ENCODE data around the gene ARHGAP29. TPM values are rescaled to one million over a fixed set of nuclear protein-coding genes. Genes with fewer than 3 reads are reported as not detected.
"Not testable (repeated sequence)": the region's sequence is repeated elsewhere in the genome, so short reads cannot be mapped to it uniquely, and the experiment has no call there.

The ARHGAP29 gene
- total RNA-seq, 5 donors from 2014 or later (not counting 1 experiment from before 2014, with no cell fraction given): 0.13 to 0.54 (median 0.18) TPM; not detected in 2

DNA sequence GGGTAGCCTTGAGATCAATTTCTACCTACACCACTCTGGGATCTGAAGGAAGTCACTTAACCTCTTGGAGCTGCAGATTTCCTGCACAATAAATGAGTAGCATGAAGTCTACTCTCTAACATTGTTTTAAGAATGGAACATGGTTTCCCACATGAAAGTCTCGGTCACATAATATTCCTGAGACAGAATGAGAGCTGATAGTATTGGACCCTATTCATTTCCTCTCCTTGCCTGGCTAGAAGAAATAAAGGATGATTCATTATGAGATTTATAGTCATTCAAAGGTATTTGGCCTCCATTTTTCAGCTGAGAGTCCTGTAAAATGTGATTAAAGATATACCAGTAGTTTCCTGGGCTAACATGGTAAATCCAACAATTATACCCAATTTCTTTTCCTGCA is 56.7 kb downstream of the ARHGAP29 start:
- Mint-ChIP-seq H3K27me3 (peaks cover 19 to 23% of the 10 kb centered on the region in 2 donors), H3K4me1 (no peaks in the 10 kb centered on the region), H3K4me3 (no peak overlapping the region), H3K36me3 (no peaks in the 10 kb centered on the region), H3K27ac (no peak overlapping the region), H3K9me3 (no peaks in the 10 kb centered on the region)
- POLR2A ChIA-PET: no interaction called here
- Histone ChIP-seq H3K4me1 (ENCODE audit: control insufficient read depth in 1 of 2, extremely low read depth in 1 of 2, insufficient read depth in 2 of 2, low read length in 2 of 2) (no peaks in the 10 kb centered on the region), H3K4me3 (ENCODE audit: control insufficient read depth in 1 of 2, extremely low read depth in 1 of 2, low read length in 1 of 2) (no peak overlapping the region), H3K27ac (ENCODE audit: low read length) (no peak overlapping the region), H3K27me3 (replicated peaks in 1 of 2; ENCODE audit: control insufficient read depth in 2 of 2, extremely low read depth in 1 of 2, insufficient read depth in 2 of 2, low read length in 1 of 2) (no peaks in the 10 kb centered on the region), H3K36me3 (ENCODE audit: control insufficient read depth in 2 of 2, extremely low read depth in 1 of 2, insufficient read depth in 1 of 2, low read length in 1 of 2) (no peaks in the 10 kb centered on the region), H3K9me3 (no peaks in the 10 kb centered on the region)
- CTCF ChIA-PET: no interaction called here
- no peak for ATAC-seq (replicated peaks in 1 of 4)
- no CpG with 5 or more reads among the region's 1 CpG for WGBS (ENCODE audit: insufficient coverage)
- DNase-seq: no peak

DNA sequence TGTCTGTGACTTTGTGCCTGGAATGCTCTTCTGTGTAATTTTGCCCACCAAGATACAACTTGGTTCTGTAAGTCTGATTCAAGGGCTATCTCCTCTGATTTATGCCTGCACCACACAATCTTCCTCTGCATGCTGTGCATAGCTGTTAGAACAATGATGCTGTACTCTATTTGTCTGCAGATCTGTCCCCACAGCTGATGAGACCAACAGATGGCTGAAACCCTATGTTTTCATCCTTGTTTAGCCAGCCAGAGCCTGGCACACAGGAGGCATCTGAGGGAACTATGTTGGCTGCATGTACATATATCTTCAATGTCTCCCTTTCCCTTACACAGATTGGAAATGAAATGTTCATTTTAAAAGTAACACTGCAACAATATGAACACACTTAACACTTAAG is 58.5 kb downstream of the ARHGAP29 start:
- H3K27me3 ChIP-seq (replicated peaks in 1 of 2; ENCODE audit: control insufficient read depth in 2 of 2, extremely low read depth in 1 of 2, insufficient read depth in 2 of 2, low read length in 1 of 2): no peaks in the 10 kb centered on the region
- POLR2A ChIA-PET: no interaction called here
- no peaks in the 10 kb centered on the region for H3K9me3 ChIP-seq
- DNase-seq: no peak
- no peak for ATAC-seq (replicated peaks in 1 of 4)
- Mint-ChIP-seq H3K4me3 (no peak overlapping the region), H3K9me3 (no peaks in the 10 kb centered on the region), H3K36me3 (no peaks in the 10 kb centered on the region), H3K4me1 (no peaks in the 10 kb centered on the region), H3K27me3 (peaks cover 23 to 27% of the 10 kb centered on the region in 2 donors), H3K27ac (no peak overlapping the region)
- H3K27ac ChIP-seq (ENCODE audit: low read length): no peak overlapping the region
- no peaks in the 10 kb centered on the region for H3K4me1 ChIP-seq (ENCODE audit: control insufficient read depth in 1 of 2, extremely low read depth in 1 of 2, insufficient read depth in 2 of 2, low read length in 2 of 2)
- no peaks in the 10 kb centered on the region for H3K36me3 ChIP-seq (ENCODE audit: control insufficient read depth in 2 of 2, extremely low read depth in 1 of 2, insufficient read depth in 1 of 2, low read length in 1 of 2)
- CTCF ChIA-PET: no interaction called here
- H3K4me3 ChIP-seq (ENCODE audit: control insufficient read depth in 1 of 2, extremely low read depth in 1 of 2, low read length in 1 of 2): no peak overlapping the region

DNA sequence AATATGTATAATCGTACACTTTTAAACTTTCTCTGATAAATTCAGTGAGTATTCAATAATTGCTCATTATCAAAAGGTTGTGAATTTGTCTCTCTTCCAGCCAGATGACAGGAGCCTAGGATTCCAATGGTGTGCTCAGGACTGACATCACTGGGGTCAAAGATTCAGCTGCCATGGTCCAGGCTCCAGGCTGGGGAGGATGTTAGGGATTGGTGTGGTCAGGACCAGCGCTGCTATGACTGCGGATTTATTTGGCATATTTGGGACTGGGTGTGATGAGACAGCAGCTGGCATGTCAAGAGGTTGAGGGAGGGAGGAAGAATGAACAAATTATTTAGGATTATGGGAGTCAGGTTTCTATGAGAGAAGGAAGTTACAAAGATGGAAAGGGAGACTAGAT is 68.3 kb downstream of the ARHGAP29 start:
- CTCF ChIA-PET: no interaction called here
- Mint-ChIP-seq H3K4me3 (no peak overlapping the region), H3K4me1 (no peaks in the 10 kb centered on the region), H3K9me3 (no peaks in the 10 kb centered on the region), H3K36me3 (no peaks in the 10 kb centered on the region), H3K27me3 (peaks cover 8% of the 10 kb centered on the region in 2 donors), H3K27ac (no peak overlapping the region)
- ATAC-seq (replicated peaks in 1 of 4) (no peak), DNase-seq (no peak)
- WGBS (ENCODE audit: insufficient coverage): 80% methylated on average over 1 of the region's 3 CpGs
- H3K4me1 ChIP-seq (ENCODE audit: control insufficient read depth in 1 of 2, extremely low read depth in 1 of 2, insufficient read depth in 2 of 2, low read length in 2 of 2): no peaks in the 10 kb centered on the region
- no peaks in the 10 kb centered on the region for H3K36me3 ChIP-seq (ENCODE audit: control insufficient read depth in 2 of 2, extremely low read depth in 1 of 2, insufficient read depth in 1 of 2, low read length in 1 of 2)
- H3K9me3 ChIP-seq: no peaks in the 10 kb centered on the region
- H3K27me3 ChIP-seq (replicated peaks in 1 of 2; ENCODE audit: control insufficient read depth in 2 of 2, extremely low read depth in 1 of 2, insufficient read depth in 2 of 2, low read length in 1 of 2): peaks cover 0 to 6% of the 10 kb centered on the region in 2 experiments
- POLR2A ChIA-PET: no interaction called here
- no peak overlapping the region for H3K4me3 ChIP-seq (ENCODE audit: control insufficient read depth in 1 of 2, extremely low read depth in 1 of 2, low read length in 1 of 2)
- H3K27ac ChIP-seq (ENCODE audit: low read length): no peak overlapping the region

DNA sequence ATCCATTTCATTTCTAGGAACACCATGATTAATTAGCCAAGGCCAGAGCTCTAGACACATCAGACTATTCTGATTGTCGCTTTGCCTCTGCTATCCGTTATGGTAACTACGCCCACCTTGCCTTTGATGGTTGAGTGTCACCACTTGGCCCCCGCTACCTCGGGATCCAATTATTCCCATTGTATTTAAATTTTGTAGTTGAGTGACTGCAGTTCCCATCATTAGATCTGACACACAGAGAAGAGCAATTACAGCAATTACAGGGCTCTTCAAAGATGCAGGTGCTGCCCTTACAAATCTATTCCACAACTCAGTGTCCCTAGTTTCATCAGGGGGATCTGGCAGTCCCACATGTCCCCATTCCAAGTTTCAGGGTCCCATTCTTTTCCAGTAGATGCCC is 71.5 kb downstream of the ARHGAP29 start:
- H3K27me3 Mint-ChIP-seq: peaks cover 10 to 15% of the 10 kb centered on the region in 2 donors

DNA sequence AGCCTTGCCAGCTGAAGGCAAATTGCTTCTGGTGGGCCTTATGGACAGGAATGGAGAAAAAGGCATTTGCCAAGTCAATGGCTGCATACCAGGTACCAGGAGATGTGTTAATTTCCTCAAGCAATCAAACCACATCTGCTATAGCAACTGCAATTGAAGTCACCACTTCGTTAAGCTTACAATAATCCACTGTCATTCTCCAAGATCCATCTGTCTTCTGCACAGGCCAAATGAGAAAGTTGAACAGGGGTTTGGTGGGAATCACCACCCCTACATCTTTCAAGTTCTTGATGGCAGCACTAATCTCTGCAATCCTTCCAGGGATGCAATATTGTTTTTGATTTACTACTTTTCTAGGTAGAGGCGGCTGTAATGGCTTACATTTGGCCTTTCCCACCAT is 72.5 kb downstream of the ARHGAP29 start:
- not testable (repeated sequence) for H3K27ac Mint-ChIP-seq
- WGBS (ENCODE audit: insufficient coverage): no CpG with 5 or more reads among the region's 2 CpGs

More for the DNA sequence above, 71.5 kb downstream of the ARHGAP29 start:
- Mint-ChIP-seq H3K36me3 (no peaks in the 10 kb centered on the region), H3K27ac (no peak overlapping the region), H3K4me1 (no peaks in the 10 kb centered on the region), H3K4me3 (no peak overlapping the region), H3K9me3 (no peaks in the 10 kb centered on the region)
- ATAC-seq (replicated peaks in 1 of 4): no peak
- Histone ChIP-seq H3K4me1 (ENCODE audit: control insufficient read depth in 1 of 2, extremely low read depth in 1 of 2, insufficient read depth in 2 of 2, low read length in 2 of 2) (no peaks in the 10 kb centered on the region), H3K27ac (ENCODE audit: low read length) (no peak overlapping the region), H3K36me3 (ENCODE audit: control insufficient read depth in 2 of 2, extremely low read depth in 1 of 2, insufficient read depth in 1 of 2, low read length in 1 of 2) (no peaks in the 10 kb centered on the region), H3K27me3 (replicated peaks in 1 of 2; ENCODE audit: control insufficient read depth in 2 of 2, extremely low read depth in 1 of 2, insufficient read depth in 2 of 2, low read length in 1 of 2) (peaks cover 0 to 6% of the 10 kb centered on the region in 2 experiments), H3K4me3 (ENCODE audit: control insufficient read depth in 1 of 2, extremely low read depth in 1 of 2, low read length in 1 of 2) (no peak overlapping the region), H3K9me3 (no peaks in the 10 kb centered on the region)
- CTCF ChIA-PET: no interaction called here
- no peak for DNase-seq
- POLR2A ChIA-PET: no interaction called here
- WGBS (ENCODE audit: insufficient coverage): no CpG with 5 or more reads among the region's 5 CpGs

DNA sequence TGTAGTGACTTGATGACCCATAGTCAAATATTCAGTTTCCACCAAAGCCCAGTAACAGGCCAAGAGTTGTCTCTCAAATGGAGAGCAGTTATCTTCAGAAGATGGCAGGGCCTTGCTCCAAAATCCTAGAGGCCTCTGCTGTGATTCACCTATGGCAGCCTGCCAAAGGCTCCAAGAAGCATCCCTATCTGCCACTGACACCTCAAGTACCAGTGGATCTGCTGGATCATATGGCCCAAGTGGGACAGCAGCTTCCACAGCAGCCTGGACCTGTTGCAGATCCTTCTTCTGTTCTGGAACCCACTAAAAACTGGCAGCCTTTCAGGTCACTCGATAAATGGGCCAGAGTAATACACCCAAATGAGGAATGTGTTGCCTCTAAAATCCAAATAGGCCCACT is 73.3 kb downstream of the ARHGAP29 start:
- H3K36me3 ChIP-seq (ENCODE audit: control insufficient read depth in 2 of 2, extremely low read depth in 1 of 2, insufficient read depth in 1 of 2, low read length in 1 of 2); H3K4me3 ChIP-seq (ENCODE audit: control insufficient read depth in 1 of 2, extremely low read depth in 1 of 2, low read length in 1 of 2); H3K4me3 Mint-ChIP-seq; ATAC-seq (replicated peaks in 1 of 4); H3K9me3 Mint-ChIP-seq; H3K4me1 ChIP-seq (ENCODE audit: control insufficient read depth in 1 of 2, extremely low read depth in 1 of 2, insufficient read depth in 2 of 2, low read length in 2 of 2); H3K27me3 ChIP-seq (replicated peaks in 1 of 2; ENCODE audit: control insufficient read depth in 2 of 2, extremely low read depth in 1 of 2, insufficient read depth in 2 of 2, low read length in 1 of 2); H3K27ac ChIP-seq (ENCODE audit: low read length); H3K27ac Mint-ChIP-seq; POLR2A ChIA-PET; DNase-seq; CTCF ChIA-PET; H3K9me3 ChIP-seq; H3K4me1 Mint-ChIP-seq; H3K36me3 Mint-ChIP-seq: not testable (repeated sequence)
- peaks cover 11 to 15% of the 10 kb centered on the region in 2 donors for H3K27me3 Mint-ChIP-seq
- no CpG with 5 or more reads among the region's 1 CpG for WGBS (ENCODE audit: insufficient coverage)

More for the DNA sequence above, 72.5 kb downstream of the ARHGAP29 start:
- H3K36me3 ChIP-seq (ENCODE audit: control insufficient read depth in 2 of 2, extremely low read depth in 1 of 2, insufficient read depth in 1 of 2, low read length in 1 of 2); ATAC-seq (replicated peaks in 1 of 4); H3K36me3 Mint-ChIP-seq; H3K9me3 Mint-ChIP-seq; H3K9me3 ChIP-seq; H3K4me3 Mint-ChIP-seq; CTCF ChIA-PET; POLR2A ChIA-PET; H3K27me3 ChIP-seq (replicated peaks in 1 of 2; ENCODE audit: control insufficient read depth in 2 of 2, extremely low read depth in 1 of 2, insufficient read depth in 2 of 2, low read length in 1 of 2); H3K4me3 ChIP-seq (ENCODE audit: control insufficient read depth in 1 of 2, extremely low read depth in 1 of 2, low read length in 1 of 2); H3K27ac ChIP-seq (ENCODE audit: low read length); H3K4me1 Mint-ChIP-seq; DNase-seq; H3K4me1 ChIP-seq (ENCODE audit: control insufficient read depth in 1 of 2, extremely low read depth in 1 of 2, insufficient read depth in 2 of 2, low read length in 2 of 2): not testable (repeated sequence)
- peaks cover 11 to 15% of the 10 kb centered on the region in 2 donors for H3K27me3 Mint-ChIP-seq

DNA sequence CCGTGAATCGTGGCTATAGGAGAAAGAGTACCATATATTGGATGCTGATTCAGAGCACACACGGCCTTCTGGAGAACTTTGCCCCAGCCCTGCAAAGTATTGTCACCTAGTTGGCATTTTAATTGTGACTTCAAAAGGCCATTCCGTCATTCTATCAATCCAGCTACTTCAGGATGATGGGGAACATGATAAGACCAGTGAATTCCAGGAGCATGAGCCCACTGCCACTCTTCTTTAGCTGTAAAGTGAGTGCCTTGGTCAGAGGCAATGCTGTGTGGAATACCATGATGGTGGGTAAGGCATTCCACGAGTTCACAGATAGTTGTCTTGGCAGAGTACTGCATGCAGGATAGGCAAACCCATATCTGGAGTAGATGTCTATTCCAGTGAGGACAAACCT is 74.1 kb downstream of the ARHGAP29 start:
- H3K27ac Mint-ChIP-seq; H3K27me3 ChIP-seq (replicated peaks in 1 of 2; ENCODE audit: control insufficient read depth in 2 of 2, extremely low read depth in 1 of 2, insufficient read depth in 2 of 2, low read length in 1 of 2); H3K36me3 Mint-ChIP-seq; H3K9me3 ChIP-seq; POLR2A ChIA-PET; H3K4me3 ChIP-seq (ENCODE audit: control insufficient read depth in 1 of 2, extremely low read depth in 1 of 2, low read length in 1 of 2); H3K27ac ChIP-seq (ENCODE audit: low read length); H3K4me3 Mint-ChIP-seq; DNase-seq; CTCF ChIA-PET; H3K4me1 Mint-ChIP-seq; ATAC-seq (replicated peaks in 1 of 4); H3K36me3 ChIP-seq (ENCODE audit: control insufficient read depth in 2 of 2, extremely low read depth in 1 of 2, insufficient read depth in 1 of 2, low read length in 1 of 2); H3K4me1 ChIP-seq (ENCODE audit: control insufficient read depth in 1 of 2, extremely low read depth in 1 of 2, insufficient read depth in 2 of 2, low read length in 2 of 2); H3K9me3 Mint-ChIP-seq: not testable (repeated sequence)
- peaks cover 11 to 15% of the 10 kb centered on the region in 2 donors for H3K27me3 Mint-ChIP-seq
- WGBS (ENCODE audit: insufficient coverage): no CpG with 5 or more reads among the region's 5 CpGs

Data from T-cell (primary cell).